UCSD-AML1 (cell line): ENCODE data around the gene TYRO3.

Experiments
- DNase-seq: peaks from one replicate; lab custom pipeline; 2025; ENCODE audit not compliant: unreplicated experiment; lab: John Stamatoyannopoulos, UW

Gene TYRO3

DNA sequence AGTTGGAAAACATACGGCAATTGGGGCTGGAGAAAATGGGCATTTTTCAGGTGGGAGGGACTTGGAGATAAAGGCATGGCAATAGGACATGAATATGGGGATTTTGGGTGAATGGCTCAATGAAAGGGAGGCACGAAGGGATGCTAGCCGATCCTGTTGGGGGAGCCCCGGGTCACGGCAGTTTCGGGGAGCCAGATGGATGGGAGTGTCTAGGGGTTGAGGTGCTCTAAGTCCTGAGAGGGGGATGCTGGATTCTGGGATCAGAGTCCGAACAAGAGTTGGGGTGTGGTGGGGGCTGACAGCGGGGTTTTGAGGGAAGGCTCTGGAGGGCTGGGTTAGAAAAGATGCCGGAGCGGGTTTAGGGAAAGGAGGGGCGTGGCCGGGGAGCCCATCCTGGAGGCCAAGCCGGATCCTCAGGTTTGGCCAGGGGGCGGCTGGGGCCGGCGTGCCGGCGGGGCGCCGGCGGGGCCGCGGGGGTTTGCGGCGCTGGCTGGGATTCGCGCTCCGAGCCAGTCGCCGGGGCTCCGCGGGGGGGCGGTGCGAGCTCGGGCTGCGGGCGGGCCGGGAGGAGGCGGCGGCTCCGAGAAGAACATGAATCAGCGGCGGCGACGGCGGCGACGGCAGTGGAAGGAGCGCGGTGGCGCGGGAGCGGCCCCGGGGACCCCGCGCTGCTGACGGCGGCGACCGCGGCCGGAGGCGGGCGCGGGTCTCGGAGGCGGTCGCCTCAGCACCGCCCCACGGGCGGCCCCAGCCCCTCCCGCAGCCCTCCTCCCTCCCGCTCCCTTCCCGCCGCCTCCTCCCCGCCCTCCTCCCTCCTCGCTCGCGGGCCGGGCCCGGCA is at the start of gene TYRO3:
Gene TYRO3 (plus strand): TSS at position 813 of the 839 bp plus-strand sequence. CDS start 46 bp downstream, outside the sequence.
- peak; percentile 64 for DNase-seq

DNA sequence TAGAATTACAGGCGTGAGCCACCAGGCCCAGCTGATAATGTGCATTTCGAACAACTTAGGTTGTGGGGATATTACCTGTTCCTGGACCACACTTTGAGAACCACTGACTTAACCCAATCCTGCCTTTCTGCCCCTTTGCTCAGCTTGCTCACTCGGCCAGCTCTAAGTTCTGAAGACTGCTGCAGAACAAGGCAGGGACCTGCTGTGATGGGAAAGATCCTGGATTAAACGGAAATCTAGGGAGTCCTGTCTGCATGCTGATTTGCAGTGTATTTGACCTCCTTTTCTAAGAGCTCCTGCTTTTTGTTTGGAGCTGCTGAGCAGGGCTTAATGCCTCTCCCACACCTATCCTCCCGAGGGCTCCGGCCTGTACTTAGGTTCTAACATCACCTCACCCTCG is 48.3 kb upstream of the TYRO3 start:
- DNase-seq = no peak

GRCh38 chr15:41511331-41511898 is 47.6 kb upstream of the TYRO3 start:
- no peak for DNase-seq

GRCh38 chr15:41511899-41512369 is 47.1 kb upstream of the TYRO3 start:
- no peak for DNase-seq

DNA sequence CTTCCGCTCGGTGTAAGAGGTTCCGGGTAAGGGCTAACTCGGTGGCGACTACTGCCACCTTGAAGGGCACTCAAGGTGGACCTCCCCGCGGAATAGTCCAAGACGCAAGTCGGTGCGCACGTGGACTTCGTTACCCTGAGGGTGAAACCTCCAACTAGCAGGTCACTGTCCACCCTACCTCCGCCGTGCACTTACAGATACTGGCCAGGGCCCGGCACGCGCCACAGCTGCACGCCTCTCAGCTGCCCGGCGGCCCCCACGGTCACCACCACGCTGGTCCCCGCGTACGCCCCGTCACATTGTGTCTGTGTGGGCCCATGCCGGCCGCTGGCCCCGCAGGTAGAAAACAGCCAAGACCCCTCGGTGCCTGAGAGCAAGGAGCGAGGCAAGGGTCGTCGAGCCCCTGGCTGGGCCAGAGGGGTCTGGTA is 46.5 kb upstream of the TYRO3 start:
- DNase-seq = no peak

- DNase-seq = peak; percentile 41
These were observed 46.0 kb upstream of the TYRO3 start for GRCh38 chr15:41512940-41513505.

DNA sequence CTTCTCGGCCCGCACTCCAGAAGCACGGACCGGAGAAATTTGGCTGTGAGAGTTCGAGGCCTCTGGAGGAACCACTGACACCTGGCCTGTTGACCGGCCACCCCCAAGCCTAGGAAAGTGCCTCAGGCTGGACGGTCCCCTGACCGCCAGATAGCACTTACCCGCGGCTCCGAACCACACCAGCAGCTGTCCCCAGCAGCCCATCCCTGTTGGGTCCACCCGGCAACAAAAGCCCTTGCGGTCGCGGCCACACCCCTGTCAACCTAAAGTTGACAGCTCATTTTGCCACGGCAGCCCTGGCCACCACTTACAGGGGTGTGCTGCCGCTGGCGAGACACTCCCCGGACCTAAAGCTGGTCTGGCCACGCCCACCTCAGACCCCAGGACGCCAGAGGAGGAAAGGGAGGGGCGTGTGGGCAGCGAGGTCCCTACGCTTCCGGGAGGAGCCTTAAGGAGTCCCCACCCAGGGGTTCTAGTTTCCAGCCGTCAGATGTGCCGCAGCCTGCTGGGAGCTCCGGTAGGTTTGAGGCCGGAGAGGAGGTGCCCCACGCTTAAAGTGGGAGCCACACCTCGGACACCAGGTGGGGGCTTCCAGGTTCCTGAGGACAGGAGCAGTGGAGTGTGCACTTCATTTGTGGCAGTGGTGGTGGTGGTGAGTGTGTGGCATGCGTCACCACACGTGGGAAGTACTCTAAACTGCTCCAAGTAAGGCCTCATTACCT is 45.3 kb upstream of the TYRO3 start, which contains the start of gene LTK:
Gene LTK (minus strand): TSS at position 322 of the 722 bp plus-strand sequence. CDS start 118 bp downstream, at position 204.
- DNase-seq = peak; percentile 77

DNA sequence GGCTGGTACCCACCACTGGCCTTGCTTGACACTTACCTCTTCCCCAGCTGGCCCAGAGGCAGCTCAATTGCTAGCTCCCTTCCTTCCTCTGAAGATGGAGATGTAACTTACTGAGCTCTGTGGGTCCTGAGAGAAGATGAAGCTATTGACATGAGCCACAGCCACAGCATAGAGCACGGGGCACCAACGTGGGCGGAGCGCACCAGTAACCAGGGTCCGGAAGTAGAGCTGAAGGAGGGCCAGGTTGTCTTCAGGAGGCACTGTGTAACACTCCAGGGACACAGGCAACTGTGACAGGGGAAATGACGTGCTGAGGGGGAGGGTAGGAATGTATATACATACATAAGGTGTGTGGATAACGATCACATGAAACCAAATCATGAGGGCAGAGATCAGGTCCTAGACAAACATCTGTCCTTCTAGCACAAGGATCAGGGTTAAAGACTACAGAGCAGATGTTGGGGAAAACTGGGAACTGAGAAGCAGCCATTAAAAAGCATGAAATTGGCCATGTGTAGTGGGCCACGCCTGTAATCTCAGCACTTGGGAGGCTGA is 41.0 kb upstream of the TYRO3 start:
- no peak for DNase-seq

GRCh38 chr15:41520636-41521035 is 38.4 kb upstream of the TYRO3 start:
- no peak for DNase-seq

DNA sequence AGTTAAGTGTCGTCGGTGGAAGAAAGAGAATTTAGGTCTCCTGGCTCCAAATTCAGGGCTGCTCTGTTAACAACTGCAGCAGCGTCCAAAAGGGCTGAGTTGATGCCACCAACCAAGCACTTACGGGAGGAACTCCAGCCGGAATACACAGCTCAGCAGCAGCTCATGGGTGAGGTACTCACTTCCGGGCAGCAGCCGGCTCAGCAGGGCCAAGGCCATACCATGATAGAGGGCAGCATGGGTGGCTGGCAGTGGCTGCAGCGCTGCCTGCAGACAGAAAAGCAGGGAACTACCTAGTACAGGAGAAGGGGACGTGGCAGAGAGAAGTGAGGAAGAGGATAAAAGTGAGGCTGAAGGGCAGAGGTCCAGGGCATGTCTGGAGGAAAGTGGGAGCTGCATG is 37.4 kb upstream of the TYRO3 start:
- no peak for DNase-seq

DNA sequence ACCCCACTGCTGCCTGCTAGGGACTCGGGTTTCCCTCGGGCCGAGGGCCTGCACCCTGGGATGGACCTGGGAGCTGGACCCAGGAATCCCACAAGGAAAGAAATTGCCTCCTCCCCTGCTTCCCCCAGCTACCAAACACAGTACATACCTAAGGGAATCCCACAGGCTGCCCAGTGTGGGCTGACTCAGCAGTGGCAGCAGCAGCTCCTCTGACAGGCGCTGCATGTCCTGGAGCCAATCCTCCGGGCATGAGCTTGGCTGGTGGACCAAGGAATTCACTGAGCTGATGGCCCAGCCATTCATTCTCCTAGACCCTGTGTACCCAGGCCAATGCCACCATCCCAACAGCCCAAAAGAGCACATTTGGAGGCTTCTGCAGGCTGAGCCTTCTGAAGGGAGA is 35.9 kb upstream of the TYRO3 start:
- no peak for DNase-seq

- DNase-seq = no peak
These were observed 28.6 kb upstream of the TYRO3 start for GRCh38 chr15:41530363-41530956.

DNA sequence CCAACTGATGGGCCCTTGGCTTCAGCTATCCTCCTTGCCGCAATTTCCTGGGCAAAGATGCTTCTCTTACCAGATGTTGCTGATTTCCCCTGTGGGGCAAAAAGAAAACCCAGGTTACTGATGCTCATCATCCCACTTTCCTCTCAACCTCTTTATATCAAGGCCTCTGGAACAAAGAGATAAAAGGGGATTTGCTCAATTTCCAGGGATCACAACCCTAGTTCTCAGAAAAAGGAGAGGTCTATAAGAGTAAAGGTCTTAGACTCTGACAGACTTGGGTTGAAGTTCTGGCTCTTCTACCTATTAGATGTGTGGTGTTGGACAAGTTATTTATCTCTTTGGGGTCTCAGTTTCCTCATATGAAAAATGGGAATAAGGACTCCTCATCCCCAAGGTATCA is 23.5 kb upstream of the TYRO3 start:
- DNase-seq = no peak

DNA sequence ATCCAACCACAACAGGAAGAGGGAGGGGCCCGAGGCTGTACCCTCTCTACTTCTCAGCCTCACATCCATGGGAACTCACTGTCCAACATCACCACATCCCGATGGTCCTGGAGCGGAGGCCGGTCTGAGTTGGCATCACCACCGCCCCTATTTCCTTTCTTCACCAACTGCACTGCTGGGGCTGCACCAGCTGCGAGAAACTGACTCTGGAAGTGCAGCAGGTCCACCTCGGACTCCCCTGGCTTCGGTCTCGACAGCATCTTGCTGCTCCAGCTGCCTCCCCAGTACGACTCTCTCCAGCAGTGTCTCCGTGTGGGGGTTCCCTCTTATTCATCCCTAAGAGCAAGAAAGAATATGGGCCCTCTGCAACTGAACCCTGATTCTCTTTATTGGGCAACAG is 22.1 kb upstream of the TYRO3 start:
- DNase-seq = no peak

- no peak for DNase-seq
These were observed 15.5 kb upstream of the TYRO3 start for GRCh38 chr15:41543521-41543870.

DNA sequence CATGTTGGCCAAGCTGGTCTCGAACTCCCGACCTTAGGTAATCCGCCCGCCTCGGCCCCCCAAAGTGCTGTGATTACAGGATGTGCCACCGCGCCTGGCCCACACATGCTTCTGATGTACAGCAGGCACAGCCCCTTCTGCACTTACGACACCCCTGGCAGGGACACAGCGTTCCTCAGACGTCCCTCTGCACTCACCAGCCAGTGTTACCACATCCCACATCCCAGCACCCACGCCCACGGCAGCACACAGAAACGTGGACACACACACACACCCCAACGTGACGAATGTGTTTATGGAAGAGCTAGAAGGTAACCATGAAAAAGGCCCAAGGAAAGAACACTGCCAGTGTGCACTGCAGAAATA is 14.4 kb upstream of the TYRO3 start:
- no peak for DNase-seq

DNA sequence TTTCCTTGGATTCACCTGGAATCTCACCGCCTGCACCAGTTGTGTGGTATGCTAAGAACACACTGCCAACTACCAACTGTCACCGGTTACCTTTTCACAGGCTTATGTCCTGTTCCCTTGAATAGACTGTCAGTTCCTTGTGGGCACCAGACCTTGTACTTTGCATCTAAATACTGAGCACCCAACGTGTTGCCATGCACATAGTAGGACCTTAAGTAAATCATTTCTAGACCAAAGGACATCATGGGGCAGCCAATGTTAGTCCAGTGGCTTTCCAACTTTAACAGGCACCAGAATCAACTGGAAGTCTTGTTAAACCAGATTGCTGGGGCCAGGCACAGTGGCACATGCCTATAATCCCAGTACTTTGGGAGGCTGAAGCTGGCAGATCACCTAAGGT is 13.8 kb upstream of the TYRO3 start:
- DNase-seq = no peak

- no peak for DNase-seq
These were observed 11.9 kb upstream of the TYRO3 start for GRCh38 chr15:41546851-41547786.

- no peak for DNase-seq
These were observed 8.8 kb upstream of the TYRO3 start for GRCh38 chr15:41550066-41550775.
